Upper lobe of left lung (tissue), 4 donors: Measurements from ENCODE around the gene ZIC5.

ENCODE experiments used
- EP300 ChIP-seq, 4 donors: sonication (generic); formaldehyde crosslinking; IDR thresholded peaks; one replicate each; pipeline ENCODE4 v1.5.1; 2017; ENCODE audit warnings: antibody characterized with exemption in 4 of 4, control low read depth in 2 of 4
- POLR2AphosphoS5 ChIP-seq, 2 donors: sonication (generic); formaldehyde crosslinking; IDR thresholded peaks; one replicate each; pipeline ENCODE4 v1.5.1; 2017; ENCODE audit warnings: antibody characterized with exemption in 2 of 2
- TF ChIP-seq, protein P1 (sequence below), 6 experiments: fragments of 450-650 bp in 4 of 6; fragments of 200-600 bp in 2 of 6; sonication (generic) in 2 of 6; IDR thresholded peaks; one replicate each; pipeline ENCODE4 v1.5.1; 2016 to 2019; ENCODE audit warnings: antibody characterized with exemption in 6 of 6

DNA sequence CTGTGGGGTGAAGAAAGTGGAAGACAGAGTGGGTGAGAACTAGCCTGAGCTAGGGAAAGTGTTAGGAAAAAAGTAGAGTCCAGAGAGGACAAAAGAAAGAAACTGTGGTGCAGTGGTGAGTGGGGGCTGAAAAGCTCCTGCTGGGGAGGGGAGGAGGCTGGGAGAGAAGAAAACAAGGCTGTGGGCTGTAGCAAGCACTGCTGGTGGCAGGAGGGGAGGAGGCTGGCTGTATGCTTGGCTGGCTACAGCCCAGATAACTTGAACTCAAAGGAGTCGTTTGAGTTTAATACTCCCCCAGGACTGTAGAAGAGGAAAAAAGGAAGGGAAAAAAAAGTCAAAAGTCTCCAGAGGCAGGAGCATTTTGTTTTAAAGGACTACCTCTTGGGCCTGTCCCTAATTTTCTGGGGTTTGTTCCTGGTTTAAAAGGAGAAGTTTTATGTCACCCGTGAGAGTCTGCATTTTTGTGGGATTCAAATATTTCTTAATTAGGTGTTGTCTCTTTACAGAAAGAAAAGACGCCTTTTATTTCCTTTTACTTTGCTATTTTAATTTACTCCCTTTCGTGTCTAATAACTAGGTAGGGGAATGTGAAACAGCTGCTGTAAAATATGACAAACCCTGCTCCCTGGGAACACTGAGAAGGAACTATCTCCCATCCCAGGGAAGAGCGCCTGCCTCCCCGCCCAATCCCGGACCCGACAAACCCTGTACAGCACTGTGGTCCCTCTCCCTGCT, 21.7 kb downstream of the ZIC5 start:
- TF ChIP-seq, protein P1, sequence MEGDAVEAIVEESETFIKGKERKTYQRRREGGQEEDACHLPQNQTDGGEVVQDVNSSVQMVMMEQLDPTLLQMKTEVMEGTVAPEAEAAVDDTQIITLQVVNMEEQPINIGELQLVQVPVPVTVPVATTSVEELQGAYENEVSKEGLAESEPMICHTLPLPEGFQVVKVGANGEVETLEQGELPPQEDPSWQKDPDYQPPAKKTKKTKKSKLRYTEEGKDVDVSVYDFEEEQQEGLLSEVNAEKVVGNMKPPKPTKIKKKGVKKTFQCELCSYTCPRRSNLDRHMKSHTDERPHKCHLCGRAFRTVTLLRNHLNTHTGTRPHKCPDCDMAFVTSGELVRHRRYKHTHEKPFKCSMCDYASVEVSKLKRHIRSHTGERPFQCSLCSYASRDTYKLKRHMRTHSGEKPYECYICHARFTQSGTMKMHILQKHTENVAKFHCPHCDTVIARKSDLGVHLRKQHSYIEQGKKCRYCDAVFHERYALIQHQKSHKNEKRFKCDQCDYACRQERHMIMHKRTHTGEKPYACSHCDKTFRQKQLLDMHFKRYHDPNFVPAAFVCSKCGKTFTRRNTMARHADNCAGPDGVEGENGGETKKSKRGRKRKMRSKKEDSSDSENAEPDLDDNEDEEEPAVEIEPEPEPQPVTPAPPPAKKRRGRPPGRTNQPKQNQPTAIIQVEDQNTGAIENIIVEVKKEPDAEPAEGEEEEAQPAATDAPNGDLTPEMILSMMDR (IDR thresholded peaks at IDR 0.05), result no peak
- TF ChIP-seq EP300 (IDR thresholded peaks at IDR 0.05) (no peak), POLR2AphosphoS5 (IDR thresholded peaks at IDR 0.05) (no peak)
